Measurements from ENCODE around the gene PDLIM4. TPM values are rescaled to one million over a fixed set of nuclear protein-coding genes. Genes with fewer than 3 reads are reported as not detected.

Gene PDLIM4
- polyA plus RNA-seq, 1 donor from 2014 or later: not detected

DNA sequence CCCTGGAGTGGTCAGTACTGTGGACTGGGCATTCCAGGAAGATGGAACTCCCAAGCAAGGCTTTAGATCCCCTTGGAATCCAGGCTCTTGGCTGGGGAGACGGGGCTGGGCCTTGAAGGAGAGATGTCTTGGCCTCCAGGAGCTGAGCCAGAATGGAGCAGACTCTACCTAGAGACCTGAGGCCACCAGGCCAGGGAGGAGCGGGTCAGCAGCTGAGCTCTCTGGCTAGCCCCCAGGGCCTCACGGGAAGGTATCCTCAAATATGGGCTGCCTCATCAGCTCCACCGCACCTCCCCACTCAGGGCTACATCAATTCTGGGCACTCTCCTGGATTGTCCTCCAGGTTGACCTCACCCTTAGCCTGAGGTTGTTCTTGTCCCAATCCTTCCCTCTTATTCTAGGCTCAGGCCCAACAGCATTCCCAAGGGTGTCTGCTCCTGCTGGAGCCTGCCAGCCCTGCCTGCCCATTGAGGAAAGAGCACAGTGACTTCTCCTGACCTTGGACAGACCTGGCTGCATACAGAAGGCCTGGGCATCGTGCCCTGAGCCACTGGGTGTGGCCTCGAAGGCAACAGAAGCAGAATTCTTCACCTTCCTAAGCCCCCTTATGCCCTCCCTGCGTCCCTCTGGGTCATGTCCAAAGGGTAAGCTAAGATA lies 3.0 kb upstream of the PDLIM4 start:
- H3K36me3 ChIP-seq (ENCODE audit: insufficient read depth, low read length): no peaks in the 10 kb centered on the region
- no peak overlapping the region for H3K4me2 ChIP-seq (ENCODE audit: low read length)
- no peak overlapping the region for H3K9ac ChIP-seq (ENCODE audit: low read length)
- peaks cover 12% of the 10 kb centered on the region for H3K27me3 ChIP-seq (ENCODE audit: insufficient read depth, low read depth, low read length)
- no peaks in the 10 kb centered on the region for H3K9me3 ChIP-seq (ENCODE audit: low read length)
- no peak overlapping the region for H3K4me3 ChIP-seq (ENCODE audit: low read length)
- H3K27ac ChIP-seq (ENCODE audit: low read length): no peak overlapping the region
- no peaks in the 10 kb centered on the region for H3K9me2 ChIP-seq (ENCODE audit: insufficient read depth, low read length)
- TF ChIP-seq RAD21 (conservative IDR thresholded peaks at IDR 0.05): no peak
- TF ChIP-seq, protein P1, sequence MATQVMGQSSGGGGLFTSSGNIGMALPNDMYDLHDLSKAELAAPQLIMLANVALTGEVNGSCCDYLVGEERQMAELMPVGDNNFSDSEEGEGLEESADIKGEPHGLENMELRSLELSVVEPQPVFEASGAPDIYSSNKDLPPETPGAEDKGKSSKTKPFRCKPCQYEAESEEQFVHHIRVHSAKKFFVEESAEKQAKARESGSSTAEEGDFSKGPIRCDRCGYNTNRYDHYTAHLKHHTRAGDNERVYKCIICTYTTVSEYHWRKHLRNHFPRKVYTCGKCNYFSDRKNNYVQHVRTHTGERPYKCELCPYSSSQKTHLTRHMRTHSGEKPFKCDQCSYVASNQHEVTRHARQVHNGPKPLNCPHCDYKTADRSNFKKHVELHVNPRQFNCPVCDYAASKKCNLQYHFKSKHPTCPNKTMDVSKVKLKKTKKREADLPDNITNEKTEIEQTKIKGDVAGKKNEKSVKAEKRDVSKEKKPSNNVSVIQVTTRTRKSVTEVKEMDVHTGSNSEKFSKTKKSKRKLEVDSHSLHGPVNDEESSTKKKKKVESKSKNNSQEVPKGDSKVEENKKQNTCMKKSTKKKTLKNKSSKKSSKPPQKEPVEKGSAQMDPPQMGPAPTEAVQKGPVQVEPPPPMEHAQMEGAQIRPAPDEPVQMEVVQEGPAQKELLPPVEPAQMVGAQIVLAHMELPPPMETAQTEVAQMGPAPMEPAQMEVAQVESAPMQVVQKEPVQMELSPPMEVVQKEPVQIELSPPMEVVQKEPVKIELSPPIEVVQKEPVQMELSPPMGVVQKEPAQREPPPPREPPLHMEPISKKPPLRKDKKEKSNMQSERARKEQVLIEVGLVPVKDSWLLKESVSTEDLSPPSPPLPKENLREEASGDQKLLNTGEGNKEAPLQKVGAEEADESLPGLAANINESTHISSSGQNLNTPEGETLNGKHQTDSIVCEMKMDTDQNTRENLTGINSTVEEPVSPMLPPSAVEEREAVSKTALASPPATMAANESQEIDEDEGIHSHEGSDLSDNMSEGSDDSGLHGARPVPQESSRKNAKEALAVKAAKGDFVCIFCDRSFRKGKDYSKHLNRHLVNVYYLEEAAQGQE (IDR thresholded peaks at IDR 0.05; ENCODE audit: borderline replicate concordance): no peak
- no peak for TF ChIP-seq EZH2 (IDR thresholded peaks at IDR 0.05; ENCODE audit: borderline replicate concordance, insufficient read depth, low read length, poor library complexity, severe bottlenecking)
- TF ChIP-seq, protein P2, sequence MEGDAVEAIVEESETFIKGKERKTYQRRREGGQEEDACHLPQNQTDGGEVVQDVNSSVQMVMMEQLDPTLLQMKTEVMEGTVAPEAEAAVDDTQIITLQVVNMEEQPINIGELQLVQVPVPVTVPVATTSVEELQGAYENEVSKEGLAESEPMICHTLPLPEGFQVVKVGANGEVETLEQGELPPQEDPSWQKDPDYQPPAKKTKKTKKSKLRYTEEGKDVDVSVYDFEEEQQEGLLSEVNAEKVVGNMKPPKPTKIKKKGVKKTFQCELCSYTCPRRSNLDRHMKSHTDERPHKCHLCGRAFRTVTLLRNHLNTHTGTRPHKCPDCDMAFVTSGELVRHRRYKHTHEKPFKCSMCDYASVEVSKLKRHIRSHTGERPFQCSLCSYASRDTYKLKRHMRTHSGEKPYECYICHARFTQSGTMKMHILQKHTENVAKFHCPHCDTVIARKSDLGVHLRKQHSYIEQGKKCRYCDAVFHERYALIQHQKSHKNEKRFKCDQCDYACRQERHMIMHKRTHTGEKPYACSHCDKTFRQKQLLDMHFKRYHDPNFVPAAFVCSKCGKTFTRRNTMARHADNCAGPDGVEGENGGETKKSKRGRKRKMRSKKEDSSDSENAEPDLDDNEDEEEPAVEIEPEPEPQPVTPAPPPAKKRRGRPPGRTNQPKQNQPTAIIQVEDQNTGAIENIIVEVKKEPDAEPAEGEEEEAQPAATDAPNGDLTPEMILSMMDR (IDR thresholded peaks at IDR 0.05; ENCODE audit: poor library complexity, severe bottlenecking): no peak
- TF ChIP-seq EP300 (conservative IDR thresholded peaks at IDR 0.05; ENCODE audit: poor library complexity, severe bottlenecking): no peak
- no peak for TF ChIP-seq MXI1 (conservative IDR thresholded peaks at IDR 0.05; ENCODE audit: poor library complexity, severe bottlenecking)
- no peak for TF ChIP-seq POLR2AphosphoS5 (IDR thresholded peaks at IDR 0.05)
- TF ChIP-seq SMC3 (conservative IDR thresholded peaks at IDR 0.05; ENCODE audit: poor library complexity): no peak
- TF ChIP-seq TAF1 (IDR thresholded peaks at IDR 0.05; ENCODE audit: low read depth): no peak
- H3K79me2 ChIP-seq (replicated peaks; ENCODE audit: insufficient read depth, low read length): no peaks in the 10 kb centered on the region
- H4K20me1 ChIP-seq (ENCODE audit: insufficient read depth): no peaks in the 10 kb centered on the region
- no peaks in the 10 kb centered on the region for H3F3A ChIP-seq (ENCODE audit: insufficient read depth, low read length, poor library complexity, severe bottlenecking)
- H2AFZ ChIP-seq (ENCODE audit: low read depth, low read length): no peak overlapping the region

DNA sequence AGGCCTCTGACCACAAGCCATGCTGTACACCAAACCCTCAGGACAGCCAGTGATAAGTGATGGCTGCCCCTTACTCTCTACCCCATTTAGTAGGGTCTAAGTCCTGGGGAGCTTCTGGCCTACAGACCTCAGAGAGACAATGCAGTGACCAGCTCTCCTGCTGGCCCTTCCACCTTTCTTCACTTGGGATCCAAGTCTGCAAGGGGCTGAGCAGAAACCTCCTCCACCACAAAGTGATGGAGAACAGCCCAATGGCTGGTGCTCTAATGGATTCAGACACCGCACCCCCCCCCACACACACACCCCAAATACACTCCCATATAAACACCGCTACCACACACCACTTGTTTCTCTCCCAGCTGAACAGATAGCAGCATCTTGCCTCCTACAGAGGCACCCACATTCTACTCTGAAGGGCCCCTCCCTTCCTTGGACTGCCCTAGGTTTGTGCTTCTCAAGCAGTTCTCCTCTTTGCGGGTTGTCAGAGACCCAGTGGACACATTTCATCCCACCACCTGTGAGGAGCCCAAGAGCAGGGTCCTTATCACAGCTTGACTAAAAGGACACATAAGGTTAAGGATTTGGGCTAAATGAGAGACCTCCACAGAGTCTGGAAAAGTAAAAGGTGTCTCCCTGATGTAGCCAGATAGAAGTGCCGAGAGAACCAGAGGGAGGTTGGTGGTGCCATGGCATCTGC lies 1.3 kb upstream of the PDLIM4 start:
- H3F3A ChIP-seq (ENCODE audit: insufficient read depth, low read length, poor library complexity, severe bottlenecking): no peaks in the 10 kb centered on the region
- no peak overlapping the region for H3K9ac ChIP-seq (ENCODE audit: low read length)
- no peaks in the 10 kb centered on the region for H3K79me2 ChIP-seq (replicated peaks; ENCODE audit: insufficient read depth, low read length)
- H3K4me3 ChIP-seq (ENCODE audit: low read length): no peak overlapping the region
- peaks cover 12% of the 10 kb centered on the region for H3K27me3 ChIP-seq (ENCODE audit: insufficient read depth, low read depth, low read length)
- H3K27ac ChIP-seq (ENCODE audit: low read length): no peak overlapping the region
- TF ChIP-seq EP300 (conservative IDR thresholded peaks at IDR 0.05; ENCODE audit: poor library complexity, severe bottlenecking): no peak
- no peaks in the 10 kb centered on the region for H3K36me3 ChIP-seq (ENCODE audit: insufficient read depth, low read length)
- no peaks in the 10 kb centered on the region for H3K9me3 ChIP-seq (ENCODE audit: low read length)
- H3K9me2 ChIP-seq (ENCODE audit: insufficient read depth, low read length): no peaks in the 10 kb centered on the region
- H4K20me1 ChIP-seq (ENCODE audit: insufficient read depth): no peaks in the 10 kb centered on the region
- H3K4me2 ChIP-seq (ENCODE audit: low read length): no peak overlapping the region
- H2AFZ ChIP-seq (ENCODE audit: low read depth, low read length): no peak overlapping the region

Measured in neural cell (in vitro differentiated cells).